ENCODE measurements around the gene LRRC36. TPM values are rescaled to one million over a fixed set of nuclear protein-coding genes. Genes with fewer than 3 reads are reported as not detected.

Gene LRRC36
- total and polyA plus RNA-seq, 2 donors from 2014 or later = 2.6 to 3.1 TPM

DNA sequence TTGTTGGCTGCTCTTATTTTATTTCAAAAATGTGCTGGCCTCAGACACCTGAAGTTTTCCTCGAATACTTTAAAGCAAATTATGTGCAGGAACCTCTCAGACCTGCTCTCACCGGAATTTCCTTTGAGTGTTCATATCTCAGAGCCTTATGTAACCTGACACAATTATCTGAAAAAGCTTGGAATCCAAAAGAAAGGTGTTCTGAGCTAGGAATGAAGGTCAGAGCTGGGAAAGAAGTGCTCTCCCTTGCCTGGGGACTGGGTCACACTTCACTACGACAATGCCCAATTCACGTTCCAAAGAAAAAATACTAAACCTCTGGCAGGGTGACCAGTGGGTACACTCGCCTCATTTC is 97.6 kb downstream of the LRRC36 start:
- no peaks in the 10 kb centered on the region for H3K9me3 ChIP-seq (ENCODE audit: control insufficient read depth in 2 of 3, insufficient read depth in 1 of 3, low read length in 3 of 3)
- TF ChIP-seq CTCF (IDR thresholded peaks at IDR 0.05; ENCODE audit: borderline replicate concordance, extremely low read depth, insufficient read depth) = no peak
- no peak overlapping the region for H3K4me3 ChIP-seq (ENCODE audit: low read length in 3 of 3)
- H3K9ac ChIP-seq (ENCODE audit: low read length in 3 of 3) = no peak overlapping the region
- DNase-seq = no peak
- H3K27me3 ChIP-seq (ENCODE audit: control insufficient read depth, insufficient read depth, low read length) = no peaks in the 10 kb centered on the region
- H3K36me3 ChIP-seq (ENCODE audit: control insufficient read depth in 2 of 3, insufficient read depth in 3 of 3, low read length in 3 of 3) = no peaks in the 10 kb centered on the region
- H3K27ac ChIP-seq (ENCODE audit: low read depth in 2 of 2, low read length in 2 of 2) = peak overlapping the region; percentile 53 to 67
- intact Hi-C loops (cut with DNase I) = no loop called here
- no peak for FAIRE-seq
- peaks cover 0 to 15% (median 13%) of the 10 kb centered on the region in 3 donors for H3K4me1 ChIP-seq (ENCODE audit: control insufficient read depth in 2 of 3, insufficient read depth in 2 of 3, low read depth in 1 of 3, low read length in 3 of 3)

- Histone ChIP-seq H3K4me3 (ENCODE audit: low read length in 3 of 3) (no peak overlapping the region), H3K9me3 (ENCODE audit: control insufficient read depth in 2 of 3, insufficient read depth in 1 of 3, low read length in 3 of 3) (no peaks in the 10 kb centered on the region), H3K27me3 (ENCODE audit: control insufficient read depth, insufficient read depth, low read length) (peaks cover 3% of the 10 kb centered on the region), H3K27ac (ENCODE audit: low read depth in 2 of 2, low read length in 2 of 2) (peak overlapping the region; percentile 53 to 67), H3K36me3 (ENCODE audit: control insufficient read depth in 2 of 3, insufficient read depth in 3 of 3, low read length in 3 of 3) (no peaks in the 10 kb centered on the region), H3K4me1 (ENCODE audit: control insufficient read depth in 2 of 3, insufficient read depth in 2 of 3, low read depth in 1 of 3, low read length in 3 of 3) (peaks cover 0 to 21% (median 20%) of the 10 kb centered on the region in 3 donors), H3K9ac (ENCODE audit: low read length in 3 of 3) (peak overlapping the region in 2 of 3 donors; percentile 26 to 28)
- DNase-seq (no peak), FAIRE-seq (no peak)
- no peak for TF ChIP-seq CTCF (IDR thresholded peaks at IDR 0.05; ENCODE audit: borderline replicate concordance, extremely low read depth, insufficient read depth)
- intact Hi-C loops (cut with DNase I) = loop anchor here (5.0 kb wide), 1 partner anchor 42 kb away; no protein-coding TSS in a partner anchor
Observed at GRCh38 chr16:67425061-67425460, 98.4 kb downstream of the LRRC36 start.

GRCh38 chr16:67425580-67425979 is 99.0 kb downstream of the LRRC36 start:
- Histone ChIP-seq H3K9me3 (ENCODE audit: control insufficient read depth in 2 of 3, insufficient read depth in 1 of 3, low read length in 3 of 3) (no peaks in the 10 kb centered on the region), H3K9ac (ENCODE audit: low read length in 3 of 3) (no peak overlapping the region), H3K27me3 (ENCODE audit: control insufficient read depth, insufficient read depth, low read length) (peaks cover 3% of the 10 kb centered on the region), H3K4me3 (ENCODE audit: low read length in 3 of 3) (no peak overlapping the region), H3K27ac (ENCODE audit: low read depth in 2 of 2, low read length in 2 of 2) (no peak overlapping the region), H3K4me1 (ENCODE audit: control insufficient read depth in 2 of 3, insufficient read depth in 2 of 3, low read depth in 1 of 3, low read length in 3 of 3) (peaks cover 0 to 25% (median 21%) of the 10 kb centered on the region in 3 donors), H3K36me3 (ENCODE audit: control insufficient read depth in 2 of 3, insufficient read depth in 3 of 3, low read length in 3 of 3) (no peaks in the 10 kb centered on the region)
- DNase-seq (no peak), FAIRE-seq (no peak)
- intact Hi-C loops (cut with DNase I) = loop anchor here (5.0 kb wide), 1 partner anchor 42 kb away; no protein-coding TSS in a partner anchor
- TF ChIP-seq CTCF (IDR thresholded peaks at IDR 0.05; ENCODE audit: borderline replicate concordance, extremely low read depth, insufficient read depth) = no peak

GRCh38 chr16:67426022-67426421 is 99.4 kb downstream of the LRRC36 start:
- Histone ChIP-seq H3K9ac (ENCODE audit: low read length in 3 of 3) (no peak overlapping the region), H3K27me3 (ENCODE audit: control insufficient read depth, insufficient read depth, low read length) (peaks cover 3% of the 10 kb centered on the region), H3K4me3 (ENCODE audit: low read length in 3 of 3) (no peak overlapping the region), H3K9me3 (ENCODE audit: control insufficient read depth in 2 of 3, insufficient read depth in 1 of 3, low read length in 3 of 3) (no peaks in the 10 kb centered on the region), H3K4me1 (ENCODE audit: control insufficient read depth in 2 of 3, insufficient read depth in 2 of 3, low read depth in 1 of 3, low read length in 3 of 3) (peaks cover 0 to 25% (median 21%) of the 10 kb centered on the region in 3 donors), H3K36me3 (ENCODE audit: control insufficient read depth in 2 of 3, insufficient read depth in 3 of 3, low read length in 3 of 3) (no peaks in the 10 kb centered on the region), H3K27ac (ENCODE audit: low read depth in 2 of 2, low read length in 2 of 2) (no peak overlapping the region)
- DNase-seq (no peak), FAIRE-seq (no peak)
- intact Hi-C loops (cut with DNase I) = loop anchor here (5.0 kb wide), 1 partner anchor 41 kb away; no protein-coding TSS in a partner anchor
- TF ChIP-seq CTCF (IDR thresholded peaks at IDR 0.05; ENCODE audit: borderline replicate concordance, extremely low read depth, insufficient read depth) = no peak

Data from kidney (tissue), 14 donors.